Subcutaneous adipose tissue (tissue), 4 donors: ENCODE data around the gene MIGA1. TPM values are rescaled to one million over a fixed set of nuclear protein-coding genes. Genes with fewer than 3 reads are reported as not detected.

Source experiments
- CTCF ChIP-seq: fragments of 450-650 bp; IDR thresholded peaks from one replicate; pipeline ENCODE4 v1.5.1; 2016; ENCODE audit warnings: low read depth, mild to moderate bottlenecking, control low read depth, antibody characterized with exemption, moderate library complexity
- total RNA-seq, 4 donors: library from RNA; depleted of rRNA; stranded (reverse); fragments of >200 nt; gene quantifications; one replicate each; pipeline ENCODE4 v1.1.0, GENCODE V29; 2016

Gene MIGA1
- total RNA-seq, 4 donors from 2014 or later: 18.6 to 28.6 (median 23.1) TPM

- no peak for TF ChIP-seq CTCF
These were observed 67.5 kb downstream of the MIGA1 start for GRCh38 chr1:77846966-77847365.

GRCh38 chr1:77847621-77848080, 68.2 kb downstream of the MIGA1 start:
- TF ChIP-seq CTCF: no peak

GRCh38 chr1:77850082-77850481, 70.6 kb downstream of the MIGA1 start:
- no peak for TF ChIP-seq CTCF

GRCh38 chr1:77857552-77857951, 78.1 kb downstream of the MIGA1 start:
- TF ChIP-seq CTCF: no peak

- TF ChIP-seq CTCF: no peak
These were observed 79.3 kb downstream of the MIGA1 start for GRCh38 chr1:77858725-77859124.

- TF ChIP-seq CTCF: no peak
These were observed 79.8 kb downstream of the MIGA1 start for GRCh38 chr1:77859248-77859647.

GRCh38 chr1:77866296-77866695, 86.8 kb downstream of the MIGA1 start:
- TF ChIP-seq CTCF: no peak

GRCh38 chr1:77872645-77873044, 93.2 kb downstream of the MIGA1 start:
- no peak for TF ChIP-seq CTCF
